NCI-H82 treated with DMSO at 0.1 percent for 48 hours (cell line): ENCODE results near the gene SLC9A5.
A peak's percentile ranks its signal among the peaks of the same experiment; 100 is the strongest.

Experiments used
- DNase-seq: peaks from one replicate; lab custom pipeline; 2025; ENCODE audit not compliant: unreplicated experiment; lab: John Stamatoyannopoulos, UW

SLC9A5 gene

DNA sequence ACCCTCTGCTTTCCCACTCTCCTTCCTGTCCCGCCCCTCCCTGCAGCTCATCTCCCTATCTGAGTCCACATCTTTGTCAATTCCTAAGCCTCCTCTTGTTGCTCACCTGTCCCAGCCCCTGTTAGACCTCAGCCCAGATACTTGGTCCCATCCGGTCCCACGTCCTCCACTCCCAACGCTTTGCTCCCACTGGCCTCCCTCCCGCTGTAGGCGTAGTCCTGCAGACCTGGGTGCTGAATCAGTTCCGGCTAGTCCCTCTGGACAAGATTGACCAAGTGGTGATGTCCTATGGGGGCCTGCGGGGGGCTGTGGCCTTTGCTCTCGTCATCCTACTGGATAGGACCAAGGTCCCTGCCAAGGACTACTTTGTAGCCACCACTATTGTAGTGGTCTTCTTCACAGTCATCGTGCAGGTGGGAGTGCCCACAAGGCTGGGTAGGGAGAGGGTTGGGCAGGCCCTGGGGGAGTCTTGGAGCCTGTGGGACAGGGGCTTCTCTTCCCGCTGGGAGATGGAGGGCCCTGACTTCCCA lies 8.0 kb downstream of the SLC9A5 start:
- DNase-seq = no peak

DNA sequence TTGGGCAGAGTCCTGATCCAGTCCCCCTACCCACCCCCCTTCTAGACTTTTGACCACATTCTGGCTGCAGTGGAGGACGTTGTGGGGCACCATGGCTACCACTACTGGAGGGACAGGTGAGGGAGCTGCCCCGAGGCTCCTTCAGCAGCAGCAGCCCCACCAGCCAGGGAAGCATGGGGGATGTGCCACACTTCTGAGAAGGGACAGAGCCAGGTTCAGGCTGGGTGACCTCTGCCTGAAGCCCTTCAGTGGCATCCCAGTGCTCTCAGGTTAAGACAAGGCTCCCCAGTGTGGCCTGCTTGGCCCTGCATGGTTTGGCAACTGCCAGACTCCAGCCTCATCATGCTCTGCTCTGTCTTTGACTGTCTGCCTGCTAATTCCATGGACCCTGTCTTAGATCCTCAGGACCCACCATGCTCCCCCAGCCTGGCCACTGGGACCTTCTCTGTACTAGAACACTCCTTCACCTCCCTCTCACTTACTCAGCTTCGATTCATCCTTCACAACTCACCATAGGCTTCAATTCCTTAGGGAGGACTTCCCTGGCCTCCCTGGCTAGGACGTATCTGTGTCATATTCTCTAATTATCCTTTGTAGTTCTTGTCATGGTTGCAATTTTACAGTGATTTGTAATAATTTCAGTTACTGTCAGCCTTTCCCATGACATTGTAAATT lies 8.8 kb downstream of the SLC9A5 start:
- DNase-seq = no peak

DNA sequence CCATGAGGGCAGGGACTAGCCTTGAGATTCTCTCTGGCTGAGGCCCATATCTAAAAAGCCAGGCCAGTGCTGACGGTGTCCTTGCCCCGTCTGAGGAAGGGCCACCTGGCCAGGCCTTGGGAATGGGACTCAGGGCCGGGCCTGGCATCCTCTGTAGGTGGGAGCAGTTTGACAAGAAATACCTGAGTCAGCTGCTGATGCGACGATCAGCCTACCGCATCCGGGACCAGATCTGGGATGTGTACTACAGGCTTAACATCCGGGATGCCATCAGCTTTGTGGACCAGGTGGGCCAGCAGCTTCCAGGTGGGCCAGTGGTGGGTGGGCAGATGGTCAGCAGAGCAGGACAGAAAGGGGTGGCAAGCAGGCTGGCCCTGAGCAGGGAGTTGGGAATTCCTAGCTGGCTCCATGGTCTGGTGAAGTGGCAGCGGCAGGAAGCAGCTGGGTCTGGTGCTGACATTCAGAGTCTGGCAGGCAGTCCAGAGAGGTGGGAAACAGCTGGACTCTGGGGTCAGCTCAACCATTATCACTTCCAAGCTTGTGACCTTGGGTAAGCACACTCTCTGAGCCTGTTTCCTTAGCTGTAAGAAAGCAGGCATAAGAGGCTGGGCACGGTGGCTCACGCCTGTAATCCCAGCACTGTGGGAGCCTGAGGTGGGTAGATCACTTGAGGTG lies 9.5 kb downstream of the SLC9A5 start:
- DNase-seq = no peak

DNA sequence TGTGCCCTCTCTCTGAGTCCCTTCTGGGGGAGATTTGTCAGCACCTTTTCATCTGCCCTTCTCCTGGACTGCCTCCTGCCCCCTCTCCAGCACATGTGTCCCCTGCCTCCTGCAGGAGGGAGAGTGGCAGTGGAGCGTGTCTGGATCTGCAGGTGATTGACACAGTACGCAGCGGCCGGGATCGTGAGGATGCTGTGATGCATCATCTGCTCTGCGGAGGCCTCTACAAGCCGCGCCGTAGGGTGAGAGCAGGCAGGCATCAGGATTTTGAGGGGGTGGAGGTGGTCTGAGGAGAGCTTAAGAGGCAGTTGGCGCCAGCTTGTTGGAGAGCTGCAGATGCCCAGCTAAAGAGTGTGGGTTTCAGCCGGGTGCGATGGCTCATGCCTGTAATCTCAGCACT lies 10.9 kb downstream of the SLC9A5 start:
- no peak for DNase-seq

DNA sequence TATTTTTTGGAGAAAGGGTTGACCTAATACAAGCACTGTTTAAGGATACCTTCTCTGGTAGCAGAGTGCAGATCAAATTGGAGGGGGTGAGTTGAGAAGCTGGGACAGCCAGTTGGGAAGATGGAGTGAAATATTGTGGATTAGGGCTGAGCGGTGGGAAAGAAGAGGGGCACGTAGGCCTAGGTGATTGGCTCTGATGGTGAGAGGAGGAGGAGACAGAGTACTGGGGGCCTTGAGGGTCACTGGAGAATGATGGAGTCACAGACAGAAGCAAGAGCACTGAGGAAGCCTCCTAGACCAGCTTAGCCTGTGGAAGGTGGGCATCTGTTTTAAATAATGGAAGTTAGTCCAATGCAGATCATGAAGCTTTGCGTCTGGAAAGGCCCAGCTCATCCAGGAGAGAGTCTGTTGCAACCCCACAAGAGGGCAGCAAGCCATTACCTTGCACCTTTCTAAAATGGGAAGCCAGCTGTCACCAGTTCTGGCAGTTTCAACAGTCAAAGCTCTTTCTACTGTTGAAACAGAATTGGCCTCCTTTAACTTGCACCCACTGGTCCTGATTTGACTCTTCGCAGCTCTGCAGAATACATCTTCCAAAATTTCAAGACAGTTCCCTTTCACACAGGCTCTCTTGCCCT lies 11.8 kb downstream of the SLC9A5 start:
- DNase-seq = peak; percentile 22

DNA sequence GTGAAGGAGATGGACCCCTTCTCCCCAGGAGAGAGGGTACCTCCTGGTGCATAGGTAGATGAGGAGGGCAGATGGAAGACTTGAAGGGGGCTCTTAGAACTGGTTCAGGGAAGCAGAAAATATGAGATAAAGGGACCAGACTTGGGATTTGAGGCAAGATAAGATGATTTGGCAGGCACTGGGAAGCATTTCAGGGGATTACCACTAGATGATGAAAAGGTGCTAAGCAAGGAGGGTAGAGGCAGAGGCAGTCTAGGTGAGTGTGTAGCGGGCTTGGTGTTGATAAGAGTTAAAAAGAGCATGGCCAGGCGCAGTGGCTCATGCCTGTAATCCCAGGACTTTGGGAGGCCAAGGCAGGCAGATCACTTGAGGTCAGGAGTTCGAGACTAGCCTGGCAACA lies 14.4 kb downstream of the SLC9A5 start:
- no peak for DNase-seq

DNA sequence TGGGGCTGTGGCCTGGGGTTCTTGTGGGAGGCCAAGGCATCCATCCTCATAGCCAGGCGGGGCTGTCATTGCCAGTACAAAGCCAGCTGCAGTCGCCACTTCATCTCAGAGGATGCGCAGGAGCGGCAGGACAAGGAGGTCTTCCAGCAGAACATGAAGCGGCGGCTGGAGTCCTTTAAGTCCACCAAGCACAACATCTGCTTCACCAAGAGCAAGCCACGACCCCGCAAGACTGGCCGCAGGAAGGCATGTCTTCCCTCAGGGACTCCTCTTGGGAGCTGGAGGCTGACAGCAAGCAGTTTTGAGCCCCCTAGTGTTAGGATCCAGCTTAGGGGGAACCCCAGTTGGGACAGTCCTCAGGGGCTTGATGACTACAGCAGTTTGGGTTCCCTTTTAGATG lies 15.5 kb downstream of the SLC9A5 start:
- no peak for DNase-seq

DNA sequence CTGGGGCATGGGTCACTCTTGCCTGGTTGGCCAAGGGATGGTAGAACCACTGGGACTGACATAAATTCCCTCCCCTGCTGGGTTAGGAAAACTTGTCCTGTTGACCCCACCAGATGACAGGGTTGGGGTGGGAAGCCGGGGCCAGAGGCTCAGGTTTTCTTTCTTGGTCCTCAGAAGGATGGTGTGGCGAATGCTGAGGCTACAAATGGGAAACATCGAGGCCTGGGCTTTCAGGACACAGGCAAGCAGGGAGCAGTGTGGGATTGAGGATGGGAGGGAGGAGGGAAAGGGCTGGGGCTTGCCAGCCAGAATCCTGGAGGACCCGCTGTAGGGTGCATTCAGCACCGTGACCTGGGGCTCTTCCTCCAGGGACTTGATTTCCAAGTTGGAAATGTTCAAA lies 16.1 kb downstream of the SLC9A5 start:
- DNase-seq = no peak

DNA sequence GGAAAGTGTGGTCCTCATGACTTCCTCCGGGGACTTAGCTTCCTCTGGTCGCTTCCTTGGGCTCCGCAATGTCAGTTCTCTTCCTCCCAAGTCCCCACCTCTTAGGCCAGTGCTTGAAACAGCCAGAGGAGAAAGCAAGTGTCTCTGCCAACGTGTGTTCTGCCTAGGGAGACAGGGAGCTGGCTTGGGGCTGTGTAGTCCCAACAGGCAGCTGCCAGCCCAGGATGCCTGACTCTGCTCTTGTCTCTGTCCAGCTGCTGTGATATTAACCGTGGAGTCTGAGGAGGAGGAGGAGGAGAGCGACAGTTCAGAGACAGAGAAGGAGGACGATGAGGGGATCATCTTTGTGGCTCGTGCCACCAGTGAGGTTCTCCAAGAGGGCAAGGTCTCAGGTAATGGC lies 17.1 kb downstream of the SLC9A5 start:
- DNase-seq = no peak

DNA sequence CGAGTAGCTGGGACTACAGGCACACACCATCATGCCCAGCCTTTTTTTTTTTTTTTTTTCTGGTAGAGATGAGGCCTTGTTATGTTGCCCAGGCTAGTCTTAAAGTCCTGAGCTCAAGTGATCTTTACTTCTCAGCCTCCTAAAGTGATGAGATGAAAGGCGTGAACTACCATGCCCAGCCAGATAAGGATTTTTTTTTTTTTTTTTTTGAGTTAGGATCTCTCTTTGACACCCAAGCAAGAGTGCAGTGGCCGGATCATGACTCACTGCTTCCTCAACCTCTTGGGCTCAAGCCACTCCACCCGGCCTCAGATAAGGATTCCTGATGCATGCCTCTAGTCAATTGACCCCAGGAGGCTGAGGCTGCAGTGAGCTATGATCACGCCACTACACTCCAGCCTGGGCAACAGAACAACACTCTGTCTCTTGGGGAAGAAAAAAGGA lies 19.4 kb downstream of the SLC9A5 start:
- DNase-seq = no peak

DNA sequence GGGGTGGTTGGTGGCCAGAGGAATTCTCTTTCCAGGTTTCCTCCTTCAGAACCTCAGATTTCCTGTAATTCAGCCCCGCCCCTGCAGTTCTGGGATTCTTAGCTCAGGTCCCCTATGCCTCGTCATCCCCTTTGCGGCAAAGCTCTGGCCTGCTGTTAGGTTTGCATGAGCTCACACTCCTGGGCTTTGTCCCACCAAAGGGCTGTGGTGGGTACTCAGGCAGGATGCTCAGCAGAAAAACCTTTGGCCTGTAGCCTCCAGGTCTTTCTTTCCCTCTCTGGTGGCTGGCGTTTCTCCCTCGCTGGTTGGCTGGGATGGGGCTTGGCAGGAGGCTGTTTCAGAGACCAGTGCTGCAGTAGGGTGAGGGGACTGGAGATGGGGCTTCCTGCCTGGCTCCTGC lies 21.0 kb downstream of the SLC9A5 start:
- DNase-seq = no peak

DNA sequence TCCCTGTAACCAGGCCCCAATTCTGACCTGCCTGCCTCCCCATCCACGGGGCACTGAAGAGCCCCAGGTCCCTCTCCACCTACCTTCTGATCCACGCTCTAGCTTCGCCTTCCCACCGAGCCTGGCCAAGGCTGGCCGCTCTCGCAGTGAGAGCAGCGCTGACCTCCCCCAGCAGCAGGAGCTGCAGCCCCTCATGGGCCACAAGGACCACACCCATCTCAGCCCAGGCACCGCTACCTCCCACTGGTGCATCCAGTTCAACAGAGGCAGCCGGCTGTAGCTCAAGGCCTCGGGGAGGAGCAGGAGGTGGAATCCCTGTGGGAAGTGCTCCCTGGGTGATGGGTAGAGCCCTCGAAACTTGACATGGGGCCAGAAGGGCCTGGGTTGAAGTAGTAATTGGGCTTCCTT lies 22.2 kb downstream of the SLC9A5 start:
- no peak for DNase-seq

DNA sequence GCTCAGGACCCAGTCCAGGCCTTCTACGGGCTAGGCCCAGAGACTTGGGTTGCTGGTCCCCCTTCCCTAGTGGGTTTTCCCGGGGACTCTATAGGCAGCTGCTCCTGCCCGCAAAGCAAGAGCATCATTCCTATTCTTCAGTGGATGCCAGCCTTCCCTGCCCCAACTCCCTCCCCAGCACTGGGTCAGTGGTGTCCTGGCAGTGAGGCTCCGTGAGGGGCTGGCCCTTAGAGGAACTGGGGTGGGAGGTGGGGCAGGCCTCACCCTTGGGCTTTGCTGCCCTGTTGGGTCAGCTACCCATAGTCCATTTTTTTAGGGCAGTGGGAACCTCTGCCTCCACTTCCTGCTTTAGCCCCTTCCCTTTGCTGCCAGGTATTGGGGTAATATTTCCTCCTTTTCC lies 22.7 kb downstream of the SLC9A5 start:
- no peak for DNase-seq

DNA sequence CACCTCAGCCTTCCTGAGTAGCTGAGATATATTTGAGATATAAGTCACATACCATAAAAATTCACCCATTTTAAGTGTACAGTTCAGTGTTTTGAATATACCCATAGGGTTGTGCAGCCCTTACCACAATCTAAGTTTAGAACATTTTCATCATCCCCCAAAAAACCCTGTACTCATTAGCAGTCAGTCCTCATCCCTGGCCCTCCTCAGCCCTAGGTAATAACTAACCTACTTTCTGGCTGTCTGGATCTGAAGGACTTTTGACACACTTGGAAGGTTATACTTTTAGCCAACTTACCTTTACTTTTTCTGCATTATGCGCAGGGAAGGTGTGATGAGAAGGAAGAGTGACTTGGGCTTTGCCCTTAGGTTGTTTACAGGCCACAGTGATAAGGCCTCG lies 26.5 kb downstream of the SLC9A5 start:
- no peak for DNase-seq

DNA sequence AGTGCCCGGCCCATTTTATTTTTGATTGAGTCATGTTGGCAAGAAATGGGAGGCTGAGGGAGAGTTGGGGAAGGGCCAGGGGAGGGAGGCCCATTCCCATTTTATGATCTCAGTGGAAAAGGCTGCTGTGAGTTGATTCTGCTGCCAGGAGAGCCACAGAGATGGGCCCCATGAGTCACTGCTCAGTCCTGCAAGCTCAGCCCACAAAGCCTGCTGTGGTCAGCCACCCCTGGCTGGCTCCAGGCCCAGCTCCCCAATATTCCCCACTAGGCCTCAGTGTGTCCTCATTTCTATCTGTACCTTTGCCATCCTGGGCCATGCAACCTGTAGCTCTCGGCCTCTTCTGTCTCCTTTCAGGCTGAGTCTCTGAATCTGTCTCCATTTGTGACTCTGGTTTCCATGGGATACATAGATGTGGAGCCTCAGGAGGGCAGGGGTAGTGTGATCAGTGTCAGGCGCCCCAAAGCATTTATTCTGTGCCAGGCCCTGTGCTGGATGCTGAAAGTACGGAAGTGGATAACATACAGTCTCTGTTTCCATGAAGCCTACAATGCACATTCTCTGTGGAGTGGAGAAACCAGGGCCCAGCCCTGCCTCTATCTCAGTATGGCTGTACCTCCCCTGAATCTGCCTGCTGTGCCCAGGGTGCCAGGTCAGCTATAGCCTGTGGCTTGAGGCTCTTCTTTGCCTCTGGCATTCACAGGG lies 28.7 kb downstream of the SLC9A5 start:
- DNase-seq = no peak

DNA sequence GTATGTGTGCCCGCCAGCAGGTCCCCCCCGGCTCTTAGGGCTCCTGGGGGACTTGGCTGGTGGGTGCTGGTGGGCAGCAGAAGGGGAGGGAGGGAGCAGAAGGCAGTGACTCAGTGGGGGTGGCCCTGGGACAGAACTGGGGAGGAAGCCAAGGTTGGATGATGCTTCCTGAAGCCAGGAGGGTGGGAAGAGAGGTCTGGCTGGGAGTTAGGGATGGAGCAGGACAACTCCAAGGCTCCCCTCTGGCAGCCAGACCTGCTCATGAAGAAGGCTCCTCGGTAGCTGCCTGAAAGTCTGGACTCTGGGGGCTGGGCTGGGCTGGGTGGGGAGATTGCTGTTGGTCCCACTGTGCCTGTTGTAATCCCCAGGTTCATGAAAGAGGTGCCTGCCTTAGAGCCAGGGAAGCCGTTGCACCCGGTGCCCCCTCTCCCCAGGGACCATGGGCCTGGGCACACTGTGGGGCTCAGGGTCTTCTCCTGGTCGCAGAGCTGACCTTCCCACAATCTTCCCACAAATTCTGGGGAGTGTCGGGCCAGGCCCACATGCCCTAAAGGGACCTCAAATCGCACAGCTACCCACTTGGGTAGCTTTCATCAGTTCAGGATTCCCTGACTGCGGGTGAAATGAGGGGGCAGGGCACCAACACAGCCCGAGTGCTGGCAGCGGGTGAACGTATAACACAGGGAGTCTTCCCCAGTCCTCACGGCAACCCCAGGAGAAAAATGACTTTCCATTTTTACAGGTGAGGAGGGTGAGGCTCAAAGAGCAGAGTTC lies 29.4 kb downstream of the SLC9A5 start:
- no peak for DNase-seq

DNA sequence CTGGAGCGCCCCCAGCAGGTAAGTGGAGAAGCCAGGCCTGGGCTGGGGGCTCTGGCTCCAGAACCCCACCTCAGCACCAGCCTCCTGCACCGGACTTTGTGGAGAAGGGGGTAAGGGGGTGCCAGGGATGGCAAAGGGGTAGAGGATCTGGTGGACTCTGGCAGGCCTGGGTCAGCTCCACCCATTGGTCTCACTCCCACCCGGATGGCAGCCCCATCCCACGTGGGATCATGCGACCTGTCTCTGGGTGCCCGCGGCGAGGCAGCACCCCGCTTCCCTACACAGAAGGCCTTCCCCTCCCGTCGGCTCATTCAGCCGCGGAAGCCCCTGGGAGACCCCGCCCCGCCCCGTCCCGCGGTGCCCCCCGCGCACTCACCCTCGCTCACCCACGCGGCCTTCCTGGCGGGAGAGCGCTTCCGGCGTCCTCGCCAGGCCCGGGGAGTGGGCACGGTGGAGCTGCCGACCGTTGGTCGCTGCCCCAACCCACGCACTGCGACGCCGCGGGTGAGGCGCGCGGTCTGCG lies 30.1 kb downstream of the SLC9A5 start:
- no peak for DNase-seq

DNA sequence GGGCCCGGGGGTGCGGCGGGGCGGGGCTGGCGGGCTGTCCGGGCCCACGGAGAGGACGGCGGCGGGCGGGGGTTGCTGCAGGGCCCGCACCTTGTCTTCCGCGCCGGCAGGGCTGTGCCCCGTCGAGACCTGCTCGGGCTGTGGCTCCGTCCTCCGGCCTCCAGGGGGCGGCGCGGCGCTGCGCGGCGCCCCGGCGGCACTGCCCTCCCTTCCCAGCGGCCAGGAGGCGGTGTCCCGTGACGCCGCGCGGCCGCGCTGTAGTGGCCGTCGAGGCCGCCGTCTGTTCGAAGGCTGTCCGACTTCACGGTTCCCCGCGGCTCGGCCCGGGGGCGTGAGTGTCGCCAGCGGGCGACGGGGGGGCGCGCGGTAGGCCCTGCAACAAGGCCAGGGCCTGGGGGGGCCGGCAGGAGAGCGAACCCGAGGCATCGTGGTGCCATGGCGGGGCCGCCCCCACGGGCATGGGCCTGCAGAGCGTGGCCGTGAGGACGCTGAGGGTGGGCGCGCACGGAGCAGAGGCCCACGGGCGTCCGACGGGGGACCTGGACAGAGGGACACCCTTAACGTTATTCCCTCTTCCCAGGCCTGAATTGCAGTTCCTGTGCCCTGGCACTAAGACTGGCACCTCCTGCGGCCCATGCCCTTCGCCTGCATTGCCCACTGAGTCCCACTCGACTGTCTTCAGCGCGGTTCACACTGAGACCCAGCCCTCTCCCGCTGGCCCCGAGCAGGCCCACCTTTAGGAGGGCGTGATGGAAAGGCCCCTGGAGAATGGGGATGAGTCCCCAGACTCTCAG lies 30.7 kb downstream of the SLC9A5 start, which contains the start of gene PLEKHG4:
PLEKHG4 (plus strand) TSS at position 237 of the 794 bp plus-strand sequence; CDS start at position 750, 513 bp downstream.
- peak; percentile 58 for DNase-seq
